KMS-11 (cell line): ENCODE data around the gene CHPF2.

Source experiments
- H2AFZ ChIP-seq: fragments of 200-600 bp; sonication (generic); 2 replicates; pipeline ENCODE4 v1.6.1; 2016; ENCODE audit warnings: antibody characterized with exemption, mixed run types, low read depth
- H3K27ac ChIP-seq: fragments of 200-600 bp; sonication (generic); 2 replicates; pipeline ENCODE4 v1.6.1; 2016; ENCODE audit warnings: mild to moderate bottlenecking, mixed run types
- H3K27me3 ChIP-seq: fragments of 200-600 bp; sonication (generic); 2 replicates; pipeline ENCODE4 v1.6.1; 2017; ENCODE audit warnings: mild to moderate bottlenecking, low read depth, mixed run types, moderate library complexity; ENCODE audit not compliant: insufficient read depth
- H3K36me3 ChIP-seq: fragments of 200-600 bp; sonication (generic); 2 replicates; pipeline ENCODE4 v1.6.1; 2017; ENCODE audit warnings: mild to moderate bottlenecking, mixed run types; ENCODE audit not compliant: insufficient read depth
- H3K4me1 ChIP-seq: fragments of 200-600 bp; sonication (generic); 2 replicates; pipeline ENCODE4 v1.6.1; 2016; ENCODE audit warnings: mild to moderate bottlenecking, low read depth, mixed run types; ENCODE audit not compliant: poor library complexity, severe bottlenecking
- H3K4me2 ChIP-seq: fragments of 200-600 bp; sonication (generic); 2 replicates; pipeline ENCODE4 v1.7.0; 2016; ENCODE audit warnings: mild to moderate bottlenecking, mixed run types
- H3K4me3 ChIP-seq: fragments of 200-600 bp; sonication (generic); IDR thresholded peaks from 2 replicates; pipeline ENCODE4 v1.6.1; 2017; ENCODE audit warnings: low read depth, low read length, mixed read lengths; ENCODE audit not compliant: insufficient read depth
- H3K79me2 ChIP-seq: fragments of 200-600 bp; sonication (generic); 2 replicates; pipeline ENCODE4 v1.6.1; 2016; ENCODE audit warnings: low read depth, mixed run types; ENCODE audit not compliant: insufficient read depth
- H3K9ac ChIP-seq: fragments of 200-600 bp; sonication (generic); 2 replicates; pipeline ENCODE4 v1.6.1; 2016; ENCODE audit warnings: mild to moderate bottlenecking, mixed run types
- H4K20me1 ChIP-seq: fragments of 200-600 bp; sonication (generic); 2 replicates; pipeline ENCODE4 v1.6.1; 2016; ENCODE audit warnings: mild to moderate bottlenecking, mixed run types; ENCODE audit not compliant: insufficient read depth
- TF ChIP-seq, protein P1 (sequence below): fragments of 200-600 bp; sonication (generic); conservative IDR thresholded peaks from 2 replicates; pipeline ENCODE4 v1.6.1; 2017; ENCODE audit warnings: low read depth, mild to moderate bottlenecking, antibody characterized with exemption, low read length, moderate library complexity, mixed read lengths

CHPF2 gene

DNA sequence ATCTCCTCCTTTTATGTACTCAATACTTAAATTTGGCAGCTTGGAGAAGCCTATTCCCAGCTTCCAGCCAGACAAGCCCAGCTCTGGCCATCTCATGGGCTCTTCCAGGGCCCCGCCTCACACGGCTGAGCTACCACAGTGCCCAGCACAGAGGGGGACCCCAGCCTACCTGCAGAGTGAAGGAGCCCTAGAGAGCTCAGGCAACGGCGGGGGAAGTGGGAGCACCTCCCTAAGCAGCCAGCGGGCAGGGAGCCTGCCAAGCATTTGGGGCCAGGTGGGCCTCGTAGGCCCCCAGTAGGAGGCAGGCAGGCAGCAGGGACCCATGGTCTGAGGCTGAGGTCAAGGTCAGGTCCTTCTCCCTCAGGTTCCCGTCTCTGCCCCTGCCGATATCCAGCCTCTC lies 45.3 kb downstream of the CHPF2 start:
- Histone ChIP-seq H3K27ac (no peak overlapping the region), H3K4me2 (no peak overlapping the region; the same call in 1 of the 2 replicates), H3K79me2 (no peaks in the 10 kb centered on the region), H3K4me3 (no peak overlapping the region), H3K9ac (no peak overlapping the region), H3K36me3 (no peaks in the 10 kb centered on the region), H3K27me3 (peaks cover 8% of the 10 kb centered on the region; the same call in 1 of the 2 replicates), H3K4me1 (no peaks in the 10 kb centered on the region), H2AFZ (peak overlapping the region; percentile 81), H4K20me1 (no peaks in the 10 kb centered on the region)
- TF ChIP-seq, protein P1, sequence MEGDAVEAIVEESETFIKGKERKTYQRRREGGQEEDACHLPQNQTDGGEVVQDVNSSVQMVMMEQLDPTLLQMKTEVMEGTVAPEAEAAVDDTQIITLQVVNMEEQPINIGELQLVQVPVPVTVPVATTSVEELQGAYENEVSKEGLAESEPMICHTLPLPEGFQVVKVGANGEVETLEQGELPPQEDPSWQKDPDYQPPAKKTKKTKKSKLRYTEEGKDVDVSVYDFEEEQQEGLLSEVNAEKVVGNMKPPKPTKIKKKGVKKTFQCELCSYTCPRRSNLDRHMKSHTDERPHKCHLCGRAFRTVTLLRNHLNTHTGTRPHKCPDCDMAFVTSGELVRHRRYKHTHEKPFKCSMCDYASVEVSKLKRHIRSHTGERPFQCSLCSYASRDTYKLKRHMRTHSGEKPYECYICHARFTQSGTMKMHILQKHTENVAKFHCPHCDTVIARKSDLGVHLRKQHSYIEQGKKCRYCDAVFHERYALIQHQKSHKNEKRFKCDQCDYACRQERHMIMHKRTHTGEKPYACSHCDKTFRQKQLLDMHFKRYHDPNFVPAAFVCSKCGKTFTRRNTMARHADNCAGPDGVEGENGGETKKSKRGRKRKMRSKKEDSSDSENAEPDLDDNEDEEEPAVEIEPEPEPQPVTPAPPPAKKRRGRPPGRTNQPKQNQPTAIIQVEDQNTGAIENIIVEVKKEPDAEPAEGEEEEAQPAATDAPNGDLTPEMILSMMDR: no peak

DNA sequence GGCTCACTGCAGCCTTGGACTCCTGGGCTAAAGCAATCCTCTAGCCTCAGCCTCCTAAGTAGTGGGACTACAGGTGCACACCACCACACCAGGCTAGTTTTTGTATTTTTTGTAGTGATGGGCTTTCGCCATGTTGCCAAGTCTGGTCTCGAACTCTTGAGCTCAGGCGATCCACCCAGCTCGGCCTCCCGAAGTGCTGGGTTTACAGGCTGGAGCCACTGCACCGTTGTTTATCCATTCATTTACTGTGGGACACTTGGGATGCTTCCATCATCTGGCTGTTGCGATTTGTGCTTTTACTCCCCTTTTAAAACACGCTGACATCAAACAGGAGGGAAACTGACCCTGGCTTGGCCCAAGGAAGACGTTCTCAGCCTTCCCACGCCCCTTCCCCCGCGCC lies 46.7 kb downstream of the CHPF2 start:
- Histone ChIP-seq H3K4me1 (no peaks in the 10 kb centered on the region), H3K36me3 (no peaks in the 10 kb centered on the region), H3K9ac (no peak overlapping the region), H3K27me3 (peaks cover 8% of the 10 kb centered on the region; the same call in 1 of the 2 replicates), H3K4me3 (no peak overlapping the region), H3K4me2 (no peak overlapping the region), H4K20me1 (no peaks in the 10 kb centered on the region), H2AFZ (no peak overlapping the region), H3K79me2 (no peaks in the 10 kb centered on the region), H3K27ac (no peak overlapping the region)
- TF ChIP-seq, protein P1: no peak

DNA sequence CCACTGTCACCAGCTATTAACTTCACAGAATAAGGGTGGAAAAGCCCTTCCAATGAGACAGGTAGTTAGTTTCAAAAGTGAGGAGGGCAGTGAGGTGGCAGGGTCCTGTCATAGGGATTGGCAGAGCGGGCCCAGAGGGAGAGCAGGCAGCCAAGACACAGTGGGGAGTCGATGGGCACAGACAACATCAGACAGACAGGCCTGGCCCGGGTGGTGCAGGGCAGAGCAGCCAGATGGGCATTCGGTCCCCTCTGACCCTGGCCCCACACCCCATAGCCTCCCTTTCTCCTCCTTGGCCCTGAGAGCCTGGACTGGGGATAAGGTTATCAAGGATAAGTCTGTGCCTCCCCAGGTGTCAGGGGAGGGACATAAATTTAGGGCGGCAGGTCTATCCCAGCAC lies 47.6 kb downstream of the CHPF2 start:
- Histone ChIP-seq H3K27me3 (peaks cover 8% of the 10 kb centered on the region; the same call in 1 of the 2 replicates), H4K20me1 (no peaks in the 10 kb centered on the region), H3K27ac (no peak overlapping the region), H3K36me3 (no peaks in the 10 kb centered on the region), H2AFZ (no peak overlapping the region), H3K4me1 (no peaks in the 10 kb centered on the region), H3K4me3 (no peak overlapping the region), H3K9ac (no peak overlapping the region), H3K4me2 (no peak overlapping the region), H3K79me2 (no peaks in the 10 kb centered on the region)
- TF ChIP-seq, protein P1: no peak

DNA sequence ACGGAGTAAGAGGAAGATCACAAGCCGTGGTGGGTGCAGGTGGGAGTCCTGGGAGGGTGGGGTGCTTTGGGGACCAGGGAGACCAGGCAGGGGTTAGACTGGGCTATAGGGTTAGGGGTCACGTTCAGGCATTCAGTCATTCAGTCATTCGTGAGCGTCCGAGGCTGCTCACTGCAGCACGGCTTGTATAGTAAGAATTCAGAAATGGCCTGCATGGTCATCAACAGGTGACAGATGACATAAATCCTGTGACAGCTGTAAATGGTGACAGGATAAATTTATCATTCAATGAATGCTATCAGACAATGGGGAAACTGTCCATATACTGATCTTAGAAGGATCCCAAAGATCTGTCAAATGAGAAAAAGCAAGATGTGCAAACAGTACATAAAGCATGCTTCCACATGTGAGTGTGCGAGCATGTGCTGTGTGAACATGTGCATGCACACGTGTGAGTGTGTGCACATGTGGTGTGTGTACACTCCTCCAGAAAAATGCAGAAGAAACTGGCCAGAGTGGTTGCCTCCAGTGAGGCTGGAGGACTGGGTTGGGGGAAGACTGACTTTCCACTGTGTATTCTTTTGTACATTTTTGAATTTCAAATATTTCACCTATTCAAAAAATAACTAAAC lies 48.2 kb downstream of the CHPF2 start:
- H3K27ac ChIP-seq: no peak overlapping the region
- peaks cover 11% of the 10 kb centered on the region; the same call in 1 of the 2 replicates for H3K27me3 ChIP-seq
- no peaks in the 10 kb centered on the region for H3K79me2 ChIP-seq
- no peak overlapping the region for H2AFZ ChIP-seq
- TF ChIP-seq, protein P1: no peak
- H3K4me1 ChIP-seq: no peaks in the 10 kb centered on the region
- no peak overlapping the region for H3K9ac ChIP-seq
- no peak overlapping the region for H3K4me2 ChIP-seq
- no peak overlapping the region for H3K4me3 ChIP-seq
- H4K20me1 ChIP-seq: no peaks in the 10 kb centered on the region
- H3K36me3 ChIP-seq: no peaks in the 10 kb centered on the region
